ENCODE data around the gene OR2Z1. TPM values are rescaled to one million over a fixed set of nuclear protein-coding genes. Genes with fewer than 3 reads are reported as not detected.
"Not testable (repeated sequence)": the region's sequence is repeated elsewhere in the genome, so short reads cannot be mapped to it uniquely, and the experiment has no call there.

Gene OR2Z1
- polyA plus RNA-seq, 10 donors, result not detected

GRCh38 chr19:8702350-8702749, 19.1 kb upstream of the OR2Z1 start:
- DNase-seq, result no peak

DNA sequence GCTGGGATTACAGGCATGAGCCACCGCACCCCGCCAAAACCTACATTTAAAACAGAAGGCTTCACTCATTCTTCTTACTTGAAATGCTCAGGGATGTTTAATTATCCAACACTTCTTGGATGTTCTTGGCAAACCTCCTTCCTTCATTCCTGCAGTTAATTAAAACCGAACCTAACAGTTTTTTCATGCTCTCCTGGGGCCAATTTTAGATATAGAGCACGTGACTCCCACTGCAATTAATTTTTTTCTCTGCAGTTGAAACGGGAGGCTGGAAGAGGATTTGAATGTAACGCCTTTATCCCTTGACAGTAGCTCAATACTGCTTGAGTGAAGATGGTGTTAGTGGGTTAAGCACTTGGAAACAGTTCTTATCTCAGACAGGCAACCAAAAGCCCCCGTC, 18.2 kb upstream of the OR2Z1 start:
- no peak for DNase-seq

- not testable (repeated sequence) for DNase-seq
Measured at GRCh38 chr19:8705304-8705703, 16.1 kb upstream of the OR2Z1 start.

DNA sequence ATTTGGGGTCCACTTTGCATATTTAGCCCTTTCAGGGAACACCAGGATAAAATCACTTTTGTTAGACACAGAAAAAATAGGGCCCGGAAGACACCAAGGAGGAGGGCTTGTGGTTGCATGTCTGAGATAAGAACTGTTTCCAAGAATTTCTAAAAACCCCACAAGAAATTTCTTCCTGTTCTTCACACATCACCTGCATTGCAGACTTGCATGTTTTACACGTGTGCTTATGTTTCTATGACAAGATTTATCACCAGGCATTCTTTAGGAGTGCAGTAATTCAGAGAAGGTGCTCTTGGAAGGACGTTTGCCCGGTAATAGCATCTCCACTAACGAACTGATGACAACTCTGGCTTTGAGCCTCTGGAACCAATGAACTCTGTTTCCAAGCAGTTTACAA, 15.7 kb upstream of the OR2Z1 start:
- no peak for DNase-seq

- DNase-seq, result not testable (repeated sequence)
Measured at GRCh38 chr19:8710337-8710736, 11.1 kb upstream of the OR2Z1 start.

- no peak for DNase-seq
Measured at GRCh38 chr19:8722032-8722431, 598 bp downstream of the OR2Z1 start.

DNA sequence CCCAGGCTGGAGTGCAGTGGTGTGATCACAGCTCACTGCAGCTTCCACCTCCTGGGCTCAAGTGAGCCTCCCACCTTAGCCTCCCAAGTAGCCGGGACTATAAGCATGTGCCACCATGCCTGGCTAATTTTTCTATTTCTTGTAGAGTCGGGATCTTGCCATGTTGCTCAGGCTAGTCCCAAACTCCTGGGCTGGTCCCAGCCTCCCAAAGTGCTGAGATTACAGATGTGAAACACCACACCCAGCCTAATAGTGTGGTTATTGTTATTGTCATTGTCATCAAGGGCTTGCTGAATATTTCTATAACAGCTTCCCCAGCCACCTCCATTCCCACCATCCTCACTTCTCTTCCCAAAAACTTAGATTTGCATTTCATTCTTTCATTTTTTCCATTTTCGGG, 2.8 kb downstream of the OR2Z1 start:
- no peak for DNase-seq

DNA sequence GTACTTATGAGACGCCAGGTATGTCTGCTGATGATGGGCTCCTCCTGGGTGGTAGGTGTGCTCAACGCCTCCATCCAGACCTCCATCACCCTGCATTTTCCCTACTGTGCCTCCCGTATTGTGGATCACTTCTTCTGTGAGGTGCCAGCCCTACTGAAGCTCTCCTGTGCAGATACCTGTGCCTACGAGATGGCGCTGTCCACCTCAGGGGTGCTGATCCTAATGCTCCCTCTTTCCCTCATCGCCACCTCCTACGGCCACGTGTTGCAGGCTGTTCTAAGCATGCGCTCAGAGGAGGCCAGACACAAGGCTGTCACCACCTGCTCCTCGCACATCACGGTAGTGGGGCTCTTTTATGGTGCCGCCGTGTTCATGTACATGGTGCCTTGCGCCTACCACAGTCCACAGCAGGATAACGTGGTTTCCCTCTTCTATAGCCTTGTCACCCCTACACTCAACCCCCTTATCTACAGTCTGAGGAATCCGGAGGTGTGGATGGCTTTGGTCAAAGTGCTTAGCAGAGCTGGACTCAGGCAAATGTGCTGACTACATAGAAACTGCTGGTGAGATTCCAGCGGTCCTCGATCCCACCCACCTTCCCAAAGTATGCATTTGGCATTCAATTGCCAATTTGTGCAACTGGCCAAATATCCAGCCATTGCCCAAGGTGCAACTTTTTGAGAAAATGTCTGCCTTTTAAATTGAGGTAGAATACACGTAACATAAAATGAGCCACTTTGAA, 10.2 kb downstream of the OR2Z1 start:
- DNase-seq, result no peak

GRCh38 chr19:8738377-8738776, 16.9 kb downstream of the OR2Z1 start:
- no peak for DNase-seq

GRCh38 chr19:8739291-8740065, 18.0 kb downstream of the OR2Z1 start:
- not testable (repeated sequence) for DNase-seq

- DNase-seq, result not testable (repeated sequence)
Measured at GRCh38 chr19:8767257-8767656, 45.8 kb downstream of the OR2Z1 start.

DNA sequence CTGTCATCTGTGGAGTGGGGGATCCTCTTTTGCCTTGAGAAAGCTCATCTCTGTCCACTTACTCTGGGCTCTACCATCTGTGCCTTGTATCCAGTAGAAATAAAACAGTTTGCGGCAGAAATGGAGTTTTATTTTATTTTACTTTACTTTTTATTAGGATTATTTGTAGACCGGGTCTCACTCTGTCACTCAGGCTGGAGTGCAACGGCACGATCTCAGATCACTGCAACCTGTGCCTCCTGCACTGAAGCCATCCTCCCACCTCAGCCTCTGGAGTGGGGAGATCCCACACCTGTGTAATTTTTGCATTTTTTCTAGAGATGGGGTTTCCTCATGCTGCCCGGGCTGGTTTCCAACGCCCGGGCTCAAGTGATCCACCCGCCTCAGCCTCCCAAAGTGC, 47.8 kb downstream of the OR2Z1 start:
- not testable (repeated sequence) for DNase-seq

GRCh38 chr19:8773587-8773986, 52.2 kb downstream of the OR2Z1 start:
- DNase-seq, result not testable (repeated sequence)

Other genes starting within 250 kb of the OR2Z1 start
- gene PRAM1, start 219.0 kb upstream of the OR2Z1 start, polyA plus RNA-seq (ENCODE audit: insufficient read length in 10 of 10), result 1 to 10 TPM in 7 of 10 donors, under 1 TPM in 3; 0.62 to 2.4 (median 1.9) TPM
- 10 to 100 TPM; 10.9 to 18.1 (median 12.9) TPM for gene ZNF414, start 207.5 kb upstream of the OR2Z1 start, polyA plus RNA-seq (ENCODE audit: insufficient read length in 10 of 10)
- gene MYO1F, start 144.2 kb upstream of the OR2Z1 start, polyA plus RNA-seq (ENCODE audit: insufficient read length in 10 of 10), result 10 to 100 TPM in 1 of 10 donors, 1 to 10 TPM in 9; 3.4 to 13.7 (median 5.8) TPM
- 10 to 100 TPM; 20.0 to 52.9 (median 31.1) TPM for gene ADAMTS10, start 110.9 kb upstream of the OR2Z1 start, polyA plus RNA-seq (ENCODE audit: insufficient read length in 10 of 10)
- gene NFILZ, start 91.0 kb upstream of the OR2Z1 start, polyA plus RNA-seq (ENCODE audit: insufficient read length in 10 of 10), result not detected
- not detected for gene ACTL9, start 22.8 kb upstream of the OR2Z1 start, polyA plus RNA-seq (ENCODE audit: insufficient read length in 10 of 10)
- 10 to 100 TPM; 16.1 to 25.8 (median 21.4) TPM for gene ZNF558, start 110.7 kb downstream of the OR2Z1 start, polyA plus RNA-seq (ENCODE audit: insufficient read length in 10 of 10)
- not detected for gene MBD3L1, start 110.7 kb downstream of the OR2Z1 start, polyA plus RNA-seq (ENCODE audit: insufficient read length in 10 of 10)